Stomach (tissue), 9 donors: ENCODE results near the gene ANKRD31. TPM values are rescaled to one million over a fixed set of nuclear protein-coding genes. Genes with fewer than 3 reads are reported as not detected.

ENCODE experiments used
- DNase-seq, 2 donors: peaks; one replicate each; pipeline versions ENCODE4 v3.0.0 to v3.0.0-alpha.2; 2013 to 2019
- H3K27ac ChIP-seq, 5 donors: fragments of 200-600 bp in 4 of 5; sonication (generic) in 4 of 5; one replicate each; pipeline ENCODE4 v1.5.1; 2013 to 2019; ENCODE audit warnings: mild to moderate bottlenecking in 1 of 5, moderate library complexity in 1 of 5
- H3K27me3 ChIP-seq, 3 donors: fragments of 200-600 bp; sonication (generic); one replicate each; pipeline ENCODE4 v1.5.1; 2017 to 2019; ENCODE audit warnings: mixed run types in 1 of 3
- H3K36me3 ChIP-seq, 4 donors: fragments of 200-600 bp; sonication (generic); 1 replicate in 3 of 4; 2 replicates in 1 of 4; pipeline ENCODE4 v1.5.1; 2016 to 2019
- H3K4me1 ChIP-seq, 4 donors: fragments of 200-600 bp; sonication (generic); one replicate each; pipeline ENCODE4 v1.5.1; 2016 to 2019
- H3K4me3 ChIP-seq, 4 donors: fragments of 200-600 bp; sonication (generic) in 3 of 4; one replicate each; pipeline ENCODE4 v1.5.1; 2016 to 2019; ENCODE audit warnings: mild to moderate bottlenecking in 1 of 4
- H3K9me3 ChIP-seq, 4 donors: fragments of 200-600 bp; sonication (generic); one replicate each; pipeline ENCODE4 v1.5.1; 2016 to 2019
- EP300 ChIP-seq: sonication (generic); formaldehyde crosslinking; IDR thresholded peaks from one replicate; pipeline ENCODE4 v1.6.1; 2017; ENCODE audit warnings: antibody characterized with exemption
- POLR2A ChIP-seq, 4 donors: fragments of 450-650 bp; IDR thresholded peaks; one replicate each; pipeline ENCODE4 v1.6.1; 2016; ENCODE audit warnings: antibody characterized with exemption in 4 of 4, control low read depth in 2 of 4, mild to moderate bottlenecking in 1 of 4, moderate library complexity in 1 of 4
- POLR2AphosphoS5 ChIP-seq, 3 donors: sonication (generic); formaldehyde crosslinking; IDR thresholded peaks; one replicate each; pipeline ENCODE4 v1.6.1; 2016; ENCODE audit warnings: antibody characterized with exemption in 3 of 3
- WGBS, 5 donors: extraction: QIAGEN DNeasy Blood & Tissue Kit in 3 of 5; methylation state at CpG; one replicate each; pipeline versions ENCODE4 v1.1.5 to v1.1.7; 2013 to 2018; 5-methylcytosine and 5-hydroxymethylcytosine counted together
- intact Hi-C: fragments of 100-400 bp; cut with DNase I; formaldehyde crosslinking; loops from one replicate; pipeline ENCODE4 v1.15.1; 2023; ENCODE audit warnings: low total_unique reads
- polyA plus RNA-seq, 3 donors: library from polyadenylated mRNA; stranded (reverse); fragments of 200-250 nt; gene quantifications; one replicate each; pipeline ENCODE4 v1.2.3, GENCODE V29; 2013
- total RNA-seq, 5 donors: library from RNA; depleted of rRNA; stranded (reverse); fragments of >200 nt; gene quantifications; one replicate each; pipeline versions ENCODE4 v1.1.0 to v1.2.3, GENCODE V29; 2014 to 2016
- TF ChIP-seq, protein P1 (sequence below), 7 experiments: fragments of 450-650 bp in 4 of 7; fragments of 200-600 bp in 3 of 7; sonication (generic) in 3 of 7; IDR thresholded peaks; one replicate each; pipeline ENCODE4 v1.5.1; 2016 to 2019; ENCODE audit warnings: antibody characterized with exemption in 7 of 7, control low read depth in 2 of 7, mild to moderate bottlenecking in 1 of 7
- donor health status: healthy with polysubstance abuse.
- donor health status: Bipolar disorder and iron deficiency.
- donor health status: healthy.

The ANKRD31 gene
- total and polyA plus RNA-seq, 8 donors, result 0.08 to 1.1 (median 0.14) TPM; not detected in 5

DNA sequence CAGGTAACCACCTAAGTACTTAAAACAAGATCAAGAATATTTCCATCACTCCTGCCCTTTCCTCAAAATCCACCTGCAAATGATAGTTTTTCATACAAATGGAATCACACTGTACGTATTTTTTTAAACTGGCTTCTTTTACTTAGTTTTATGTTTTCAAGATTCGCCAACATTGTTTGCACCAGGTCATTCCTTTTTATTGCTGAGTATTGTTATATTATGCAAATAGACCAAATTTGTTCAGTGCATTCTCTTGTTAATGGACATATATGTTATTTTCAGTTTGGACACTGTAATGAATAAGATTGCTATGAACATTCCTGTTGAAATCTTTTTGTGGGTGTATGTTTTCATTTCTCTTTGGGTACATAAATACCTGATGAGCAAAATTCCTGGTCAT, 8.3 kb upstream of the ANKRD31 start:
- H3K27me3 ChIP-seq, result no peaks in the 10 kb centered on the region
- intact Hi-C loops, result no loop called here
- no peaks in the 10 kb centered on the region for H3K4me1 ChIP-seq
- H3K4me3 ChIP-seq, result no peak overlapping the region
- DNase-seq, result no peak
- no peak overlapping the region for H3K27ac ChIP-seq
- no peaks in the 10 kb centered on the region for H3K9me3 ChIP-seq
- WGBS, 5 donors, result 88 to 93% (median 91%) methylated on average over 2 of the region's 2 CpGs
- no peaks in the 10 kb centered on the region for H3K36me3 ChIP-seq
- TF ChIP-seq POLR2A (IDR thresholded peaks at IDR 0.05) (no peak), EP300 (no peak), POLR2AphosphoS5 (IDR thresholded peaks at IDR 0.05) (no peak)
- TF ChIP-seq, protein P1, sequence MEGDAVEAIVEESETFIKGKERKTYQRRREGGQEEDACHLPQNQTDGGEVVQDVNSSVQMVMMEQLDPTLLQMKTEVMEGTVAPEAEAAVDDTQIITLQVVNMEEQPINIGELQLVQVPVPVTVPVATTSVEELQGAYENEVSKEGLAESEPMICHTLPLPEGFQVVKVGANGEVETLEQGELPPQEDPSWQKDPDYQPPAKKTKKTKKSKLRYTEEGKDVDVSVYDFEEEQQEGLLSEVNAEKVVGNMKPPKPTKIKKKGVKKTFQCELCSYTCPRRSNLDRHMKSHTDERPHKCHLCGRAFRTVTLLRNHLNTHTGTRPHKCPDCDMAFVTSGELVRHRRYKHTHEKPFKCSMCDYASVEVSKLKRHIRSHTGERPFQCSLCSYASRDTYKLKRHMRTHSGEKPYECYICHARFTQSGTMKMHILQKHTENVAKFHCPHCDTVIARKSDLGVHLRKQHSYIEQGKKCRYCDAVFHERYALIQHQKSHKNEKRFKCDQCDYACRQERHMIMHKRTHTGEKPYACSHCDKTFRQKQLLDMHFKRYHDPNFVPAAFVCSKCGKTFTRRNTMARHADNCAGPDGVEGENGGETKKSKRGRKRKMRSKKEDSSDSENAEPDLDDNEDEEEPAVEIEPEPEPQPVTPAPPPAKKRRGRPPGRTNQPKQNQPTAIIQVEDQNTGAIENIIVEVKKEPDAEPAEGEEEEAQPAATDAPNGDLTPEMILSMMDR (IDR thresholded peaks at IDR 0.05), result no peak

DNA sequence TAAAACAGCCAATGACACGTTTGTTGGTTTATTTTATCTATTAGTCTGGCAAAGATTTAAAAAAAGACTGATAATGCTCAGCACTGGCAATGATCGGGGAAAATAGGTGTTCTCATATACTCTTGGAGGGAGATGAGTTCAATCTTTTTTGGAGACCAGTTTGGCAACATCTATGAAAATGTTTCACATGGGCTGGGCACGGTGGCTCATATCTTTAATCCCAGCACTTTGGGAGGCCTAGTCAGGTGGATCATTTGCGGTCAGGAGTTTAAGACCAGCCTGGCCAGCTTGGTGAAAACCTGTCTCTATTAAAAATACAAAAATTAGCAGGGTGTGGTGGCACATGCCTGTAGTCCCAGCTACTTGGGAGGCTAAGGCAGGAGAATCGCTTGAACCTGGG, 6.8 kb upstream of the ANKRD31 start:
- no peak for TF ChIP-seq POLR2AphosphoS5 (IDR thresholded peaks at IDR 0.05)
- TF ChIP-seq, protein P1 (IDR thresholded peaks at IDR 0.05), result no peak
- no peak for TF ChIP-seq EP300
- no peak for TF ChIP-seq POLR2A (IDR thresholded peaks at IDR 0.05)
- 57 to 66% (median 60%) methylated on average over 5 of the region's 5 CpGs for WGBS, 5 donors

DNA sequence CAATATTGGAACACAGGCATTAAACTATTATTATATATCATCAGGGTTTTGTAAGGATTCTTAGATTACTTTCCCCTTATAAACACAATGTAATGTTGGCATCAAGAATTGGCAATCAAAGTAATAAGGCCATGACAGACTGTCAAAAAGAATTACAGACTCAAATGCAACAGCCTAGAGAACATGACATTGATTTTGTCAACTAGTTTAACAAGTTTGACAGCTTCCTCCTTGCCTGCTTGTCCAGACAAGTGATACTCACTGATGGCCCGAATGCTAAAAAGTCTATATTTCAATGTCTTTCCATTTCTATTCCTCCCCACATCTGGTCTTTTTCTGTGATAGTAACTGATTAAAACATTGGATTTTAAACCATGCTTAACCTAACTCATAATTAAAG, 6.4 kb upstream of the ANKRD31 start:
- H3K27ac ChIP-seq, result no peak overlapping the region
- H3K9me3 ChIP-seq, result no peaks in the 10 kb centered on the region
- 25 to 59% (median 40%) methylated on average over 1 of the region's 1 CpG for WGBS, 5 donors
- TF ChIP-seq POLR2A (IDR thresholded peaks at IDR 0.05) (no peak), POLR2AphosphoS5 (IDR thresholded peaks at IDR 0.05) (no peak), EP300 (no peak)
- TF ChIP-seq, protein P1 (IDR thresholded peaks at IDR 0.05), result no peak
- intact Hi-C loops, result no loop called here
- no peaks in the 10 kb centered on the region for H3K27me3 ChIP-seq
- peak in 1 of 2 donors; percentile 34 for DNase-seq
- no peak overlapping the region for H3K4me3 ChIP-seq
- H3K4me1 ChIP-seq, result no peaks in the 10 kb centered on the region
- no peaks in the 10 kb centered on the region for H3K36me3 ChIP-seq

More for the DNA sequence above, 6.8 kb upstream of the ANKRD31 start:
- intact Hi-C loops, result no loop called here
- H3K4me3 ChIP-seq, result no peak overlapping the region
- no peak overlapping the region for H3K27ac ChIP-seq
- H3K36me3 ChIP-seq, result no peaks in the 10 kb centered on the region
- H3K9me3 ChIP-seq, result no peaks in the 10 kb centered on the region
- DNase-seq, result no peak
- no peaks in the 10 kb centered on the region for H3K27me3 ChIP-seq
- no peaks in the 10 kb centered on the region for H3K4me1 ChIP-seq

DNA sequence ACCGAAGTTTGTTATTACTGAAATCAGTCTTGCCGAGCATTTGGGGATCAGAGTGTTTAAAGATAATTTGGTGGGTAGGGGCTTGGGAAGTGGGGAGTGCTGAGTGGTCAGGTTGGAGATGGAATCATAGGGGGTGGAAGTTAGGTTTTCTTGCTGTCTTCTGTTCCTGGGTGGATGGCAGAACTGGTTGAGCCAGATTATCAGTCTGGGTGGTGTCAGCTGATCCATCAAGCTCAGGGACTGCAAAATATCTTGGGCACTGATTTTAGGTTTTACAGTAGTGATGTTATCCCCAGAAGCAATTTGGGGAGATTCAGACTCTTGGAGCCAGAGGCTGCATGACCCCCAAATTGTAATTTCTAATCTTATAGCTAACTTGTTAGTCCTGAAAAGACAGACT, 5.4 kb upstream of the ANKRD31 start:
- H3K27ac ChIP-seq, result no peak overlapping the region
- no peaks in the 10 kb centered on the region for H3K9me3 ChIP-seq
- no peak overlapping the region for H3K4me3 ChIP-seq
- no peak for DNase-seq
- TF ChIP-seq POLR2A (IDR thresholded peaks at IDR 0.05) (no peak), EP300 (no peak), POLR2AphosphoS5 (IDR thresholded peaks at IDR 0.05) (no peak)
- TF ChIP-seq, protein P1 (IDR thresholded peaks at IDR 0.05), result no peak
- intact Hi-C loops, result no loop called here
- no peaks in the 10 kb centered on the region for H3K27me3 ChIP-seq
- peaks cover 0 to 6% (median 2%) of the 10 kb centered on the region in 4 donors for H3K4me1 ChIP-seq
- 73 to 95% (median 88%) methylated on average over 2 of the region's 2 CpGs for WGBS, 5 donors
- no peaks in the 10 kb centered on the region for H3K36me3 ChIP-seq
